ENCODE results near the gene MGLL.
A peak's percentile ranks its signal among the peaks of the same experiment; 100 is the strongest.

Gene MGLL

GRCh38 chr3:127848131-127849129 is 26.1 kb upstream of the MGLL start:
- Mint-ChIP-seq H3K27ac (no peak overlapping the region), H3K36me3 (ENCODE audit: low read depth) (no peaks in the 10 kb centered on the region), H3K27me3 (ENCODE audit: low read depth) (peaks cover 26% of the 10 kb centered on the region), H3K4me1 (ENCODE audit: low read depth) (no peaks in the 10 kb centered on the region), H3K9me3 (no peaks in the 10 kb centered on the region), H3K4me3 (no peak overlapping the region)
- DNase-seq (ENCODE audit: low spot score): no peak

- no peak for DNase-seq (ENCODE audit: low spot score)
- Mint-ChIP-seq H3K4me3 (no peak overlapping the region), H3K9me3 (no peaks in the 10 kb centered on the region), H3K4me1 (ENCODE audit: low read depth) (no peaks in the 10 kb centered on the region), H3K27ac (no peak overlapping the region), H3K27me3 (ENCODE audit: low read depth) (peaks cover 28% of the 10 kb centered on the region), H3K36me3 (ENCODE audit: low read depth) (no peaks in the 10 kb centered on the region)
Measured at GRCh38 chr3:127847236-127847720, 25.0 kb upstream of the MGLL start.

GRCh38 chr3:127846576-127846975 is 24.3 kb upstream of the MGLL start:
- peaks cover 28% of the 10 kb centered on the region for H3K27me3 Mint-ChIP-seq (ENCODE audit: low read depth)
- no peak overlapping the region for H3K4me3 Mint-ChIP-seq
- H3K27ac Mint-ChIP-seq: no peak overlapping the region
- no peaks in the 10 kb centered on the region for H3K4me1 Mint-ChIP-seq (ENCODE audit: low read depth)
- no peaks in the 10 kb centered on the region for H3K9me3 Mint-ChIP-seq
- DNase-seq (ENCODE audit: low spot score): no peak
- no peaks in the 10 kb centered on the region for H3K36me3 Mint-ChIP-seq (ENCODE audit: low read depth)

- H3K4me3 Mint-ChIP-seq: no peak overlapping the region
- H3K27me3 Mint-ChIP-seq (ENCODE audit: low read depth): peaks cover 30% of the 10 kb centered on the region
- DNase-seq (ENCODE audit: low spot score): no peak
- H3K27ac Mint-ChIP-seq: no peak overlapping the region
- no peaks in the 10 kb centered on the region for H3K36me3 Mint-ChIP-seq (ENCODE audit: low read depth)
- no peaks in the 10 kb centered on the region for H3K4me1 Mint-ChIP-seq (ENCODE audit: low read depth)
- no peaks in the 10 kb centered on the region for H3K9me3 Mint-ChIP-seq
Measured at GRCh38 chr3:127844326-127844942, 22.1 kb upstream of the MGLL start.

GRCh38 chr3:127840671-127841070 is 18.4 kb upstream of the MGLL start:
- Mint-ChIP-seq H3K27me3 (ENCODE audit: low read depth) (peaks cover 17% of the 10 kb centered on the region), H3K27ac (no peak overlapping the region), H3K9me3 (peaks cover 4% of the 10 kb centered on the region), H3K4me1 (ENCODE audit: low read depth) (peaks cover 5% of the 10 kb centered on the region), H3K4me3 (no peak overlapping the region), H3K36me3 (ENCODE audit: low read depth) (no peaks in the 10 kb centered on the region)
- no peak for DNase-seq (ENCODE audit: low spot score)

GRCh38 chr3:127839099-127839498 is 16.8 kb upstream of the MGLL start:
- no peak overlapping the region for H3K27ac Mint-ChIP-seq
- H3K4me1 Mint-ChIP-seq (ENCODE audit: low read depth): peaks cover 5% of the 10 kb centered on the region
- peaks cover 4% of the 10 kb centered on the region for H3K9me3 Mint-ChIP-seq
- H3K27me3 Mint-ChIP-seq (ENCODE audit: low read depth): peaks cover 11% of the 10 kb centered on the region
- no peak overlapping the region for H3K4me3 Mint-ChIP-seq
- H3K36me3 Mint-ChIP-seq (ENCODE audit: low read depth): no peaks in the 10 kb centered on the region
- no peak for DNase-seq (ENCODE audit: low spot score)

- Mint-ChIP-seq H3K27me3 (ENCODE audit: low read depth) (peaks cover 7% of the 10 kb centered on the region), H3K27ac (peak overlapping the region; percentile 11), H3K4me3 (no peak overlapping the region), H3K36me3 (ENCODE audit: low read depth) (no peaks in the 10 kb centered on the region), H3K4me1 (ENCODE audit: low read depth) (peaks cover 5% of the 10 kb centered on the region), H3K9me3 (peaks cover 4% of the 10 kb centered on the region)
- no peak for DNase-seq (ENCODE audit: low spot score)
Measured at GRCh38 chr3:127835993-127836882, 13.9 kb upstream of the MGLL start.

GRCh38 chr3:127834771-127835170 is 12.5 kb upstream of the MGLL start:
- H3K9me3 Mint-ChIP-seq: peaks cover 17% of the 10 kb centered on the region
- H3K4me1 Mint-ChIP-seq (ENCODE audit: low read depth): peaks cover 5% of the 10 kb centered on the region
- peaks cover 4% of the 10 kb centered on the region for H3K36me3 Mint-ChIP-seq (ENCODE audit: low read depth)
- H3K4me3 Mint-ChIP-seq: no peak overlapping the region
- no peak overlapping the region for H3K27ac Mint-ChIP-seq
- H3K27me3 Mint-ChIP-seq (ENCODE audit: low read depth): peaks cover 11% of the 10 kb centered on the region
- no peak for DNase-seq (ENCODE audit: low spot score)

GRCh38 chr3:127833281-127834032 is 11.1 kb upstream of the MGLL start:
- H3K4me1 Mint-ChIP-seq (ENCODE audit: low read depth): peaks cover 5% of the 10 kb centered on the region
- peaks cover 5% of the 10 kb centered on the region for H3K36me3 Mint-ChIP-seq (ENCODE audit: low read depth)

GRCh38 chr3:127831723-127832172 is 9.4 kb upstream of the MGLL start:
- Mint-ChIP-seq H3K36me3 (ENCODE audit: low read depth) (peaks cover 7% of the 10 kb centered on the region), H3K9me3 (peaks cover 38% of the 10 kb centered on the region), H3K4me1 (ENCODE audit: low read depth) (peaks cover 3% of the 10 kb centered on the region), H3K27me3 (ENCODE audit: low read depth) (peaks cover 9% of the 10 kb centered on the region), H3K4me3 (no peak overlapping the region), H3K27ac (no peak overlapping the region)
- DNase-seq (ENCODE audit: low spot score): peak; percentile 17

More at GRCh38 chr3:127833281-127834032, 11.1 kb upstream of the MGLL start:
- Mint-ChIP-seq H3K9me3 (peaks cover 26% of the 10 kb centered on the region), H3K27me3 (ENCODE audit: low read depth) (peaks cover 6% of the 10 kb centered on the region), H3K4me3 (no peak overlapping the region), H3K27ac (no peak overlapping the region)
- no peak for DNase-seq (ENCODE audit: low spot score)

- H3K27ac Mint-ChIP-seq: no peak overlapping the region
- H3K36me3 Mint-ChIP-seq (ENCODE audit: low read depth): peaks cover 7% of the 10 kb centered on the region
- no peak for DNase-seq (ENCODE audit: low spot score)
- H3K4me1 Mint-ChIP-seq (ENCODE audit: low read depth): peaks cover 7% of the 10 kb centered on the region
- H3K4me3 Mint-ChIP-seq: no peak overlapping the region
- peaks cover 43% of the 10 kb centered on the region for H3K9me3 Mint-ChIP-seq
- H3K27me3 Mint-ChIP-seq (ENCODE audit: low read depth): peaks cover 24% of the 10 kb centered on the region
Measured at GRCh38 chr3:127829537-127829936, 7.2 kb upstream of the MGLL start.

GRCh38 chr3:127827808-127828207 is 5.5 kb upstream of the MGLL start:
- Mint-ChIP-seq H3K27me3 (ENCODE audit: low read depth) (peaks cover 34% of the 10 kb centered on the region), H3K4me1 (ENCODE audit: low read depth) (peaks cover 14% of the 10 kb centered on the region), H3K36me3 (ENCODE audit: low read depth) (peaks cover 7% of the 10 kb centered on the region), H3K4me3 (no peak overlapping the region), H3K9me3 (peaks cover 43% of the 10 kb centered on the region), H3K27ac (no peak overlapping the region)
- DNase-seq (ENCODE audit: low spot score): no peak

GRCh38 chr3:127825756-127826155 is 3.4 kb upstream of the MGLL start:
- DNase-seq (ENCODE audit: low spot score): no peak
- Mint-ChIP-seq H3K4me1 (ENCODE audit: low read depth) (peaks cover 28% of the 10 kb centered on the region), H3K9me3 (peaks cover 40% of the 10 kb centered on the region), H3K36me3 (ENCODE audit: low read depth) (peaks cover 9% of the 10 kb centered on the region), H3K27ac (no peak overlapping the region), H3K4me3 (no peak overlapping the region), H3K27me3 (ENCODE audit: low read depth) (peaks cover 48% of the 10 kb centered on the region)

Measured in T-helper 2 cell treated with Interferon-gamma antibody and Interleukin-4, amounts not matched to agents 5 μg/mL and 100 μg/mL, for 36 hours (primary cell).